Measurements from ENCODE around the gene ERBB4. TPM values are rescaled to one million over a fixed set of nuclear protein-coding genes. Genes with fewer than 3 reads are reported as not detected.

The ERBB4 gene
- polyA plus RNA-seq, 1 of the 3 experiments (the other 2 are of a cell fraction): 0.05 TPM

DNA sequence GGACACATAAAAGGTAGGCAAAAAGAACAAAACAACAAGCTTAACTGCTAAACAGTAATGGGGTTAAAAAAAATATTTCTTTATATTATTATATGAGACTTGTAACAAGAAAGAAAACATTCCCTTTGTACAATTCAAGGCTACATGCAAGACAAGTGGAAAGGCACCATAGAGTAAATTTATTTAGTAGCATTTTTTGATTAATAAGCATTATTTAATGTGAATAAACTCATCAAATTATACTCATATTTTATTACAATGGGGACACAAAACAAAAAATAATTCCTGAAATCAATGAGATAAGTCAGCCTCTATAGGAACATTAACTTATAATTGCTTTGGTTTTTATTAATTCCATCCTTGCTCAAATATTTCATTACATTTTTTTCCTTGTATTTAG is 809.2 kb downstream of the ERBB4 start:
- no peaks in the 10 kb centered on the region for H3F3A ChIP-seq (replicated peaks; ENCODE audit: insufficient read depth)
- H3K9me2 ChIP-seq: no peaks in the 10 kb centered on the region
- H3K36me3 ChIP-seq (replicated peaks in 1 of 2; ENCODE audit: control insufficient read depth in 1 of 2, insufficient read depth in 2 of 2, low read length in 1 of 2): peaks cover 0 to 4% of the 10 kb centered on the region in 2 experiments
- H3K27ac ChIP-seq (ENCODE audit: low read depth in 2 of 2, low read length in 1 of 2): no peak overlapping the region
- DNase-seq: no peak
- H3K79me2 ChIP-seq (ENCODE audit: insufficient read depth): no peaks in the 10 kb centered on the region
- H3K9ac ChIP-seq: no peak overlapping the region
- H3K4me1 ChIP-seq (ENCODE audit: control insufficient read depth in 1 of 2, insufficient read depth in 2 of 2, low read depth in 1 of 2, low read length in 1 of 2): no peaks in the 10 kb centered on the region; a peak in 1 of 4 replicates
- H4K20me1 ChIP-seq (ENCODE audit: insufficient read depth): no peaks in the 10 kb centered on the region
- no peak overlapping the region for H3K4me2 ChIP-seq
- no peaks in the 10 kb centered on the region for H3K27me3 ChIP-seq (ENCODE audit: insufficient read depth)
- CTCF ChIA-PET: interaction anchor here (1.2 to 1.5 kb wide), 2 partner anchors 16 to 838 kb away, joined by 3 to 7 read pairs; no protein-coding TSS in a partner anchor
- H3K4me3 ChIP-seq (ENCODE audit: low read depth in 2 of 2, low read length in 1 of 2): no peak overlapping the region
- TF ChIP-seq CHD2 (IDR thresholded peaks at IDR 0.05; ENCODE audit: low read length, partially characterized antibody) (no peak), EZH2phosphoT487 (IDR thresholded peaks at IDR 0.05; ENCODE audit: borderline replicate concordance, low read depth) (no peak), SIN3A (IDR thresholded peaks at IDR 0.05; ENCODE audit: borderline replicate concordance, low read depth, low read length) (no peak), MXI1 (IDR thresholded peaks at IDR 0.05; ENCODE audit: low read depth, low read length) (no peak), ELF1 (IDR thresholded peaks at IDR 0.05) (no peak), RXRA (IDR thresholded peaks at IDR 0.05; ENCODE audit: borderline replicate concordance, low read depth) (no peak), SMC3 (IDR thresholded peaks at IDR 0.05; ENCODE audit: low read depth, low read length) (no peak), NRF1 (IDR thresholded peaks at IDR 0.05; ENCODE audit: low read depth, low read length) (no peak), FOXM1 (IDR thresholded peaks at IDR 0.05; ENCODE audit: low read depth) (no peak), RAD21 (IDR thresholded peaks at IDR 0.05; ENCODE audit: low read length) (no peak), TAF1 (IDR thresholded peaks at IDR 0.05; ENCODE audit: borderline replicate concordance, low read depth, low read length) (no peak), MEF2A (IDR thresholded peaks at IDR 0.05; ENCODE audit: borderline replicate concordance, low read depth) (no peak), JUND (IDR thresholded peaks at IDR 0.05) (no peak), NFIC (IDR thresholded peaks at IDR 0.05; ENCODE audit: borderline replicate concordance) (no peak), FOXJ3 (CRISPR knock-in tag; IDR thresholded peaks at IDR 0.05) (no peak)
- TF ChIP-seq, protein P1, sequence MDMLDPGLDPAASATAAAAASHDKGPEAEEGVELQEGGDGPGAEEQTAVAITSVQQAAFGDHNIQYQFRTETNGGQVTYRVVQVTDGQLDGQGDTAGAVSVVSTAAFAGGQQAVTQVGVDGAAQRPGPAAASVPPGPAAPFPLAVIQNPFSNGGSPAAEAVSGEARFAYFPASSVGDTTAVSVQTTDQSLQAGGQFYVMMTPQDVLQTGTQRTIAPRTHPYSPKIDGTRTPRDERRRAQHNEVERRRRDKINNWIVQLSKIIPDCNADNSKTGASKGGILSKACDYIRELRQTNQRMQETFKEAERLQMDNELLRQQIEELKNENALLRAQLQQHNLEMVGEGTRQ (IDR thresholded peaks at IDR 0.05; ENCODE audit: borderline replicate concordance, low read depth, low read length): no peak
- TF ChIP-seq, protein P2, sequence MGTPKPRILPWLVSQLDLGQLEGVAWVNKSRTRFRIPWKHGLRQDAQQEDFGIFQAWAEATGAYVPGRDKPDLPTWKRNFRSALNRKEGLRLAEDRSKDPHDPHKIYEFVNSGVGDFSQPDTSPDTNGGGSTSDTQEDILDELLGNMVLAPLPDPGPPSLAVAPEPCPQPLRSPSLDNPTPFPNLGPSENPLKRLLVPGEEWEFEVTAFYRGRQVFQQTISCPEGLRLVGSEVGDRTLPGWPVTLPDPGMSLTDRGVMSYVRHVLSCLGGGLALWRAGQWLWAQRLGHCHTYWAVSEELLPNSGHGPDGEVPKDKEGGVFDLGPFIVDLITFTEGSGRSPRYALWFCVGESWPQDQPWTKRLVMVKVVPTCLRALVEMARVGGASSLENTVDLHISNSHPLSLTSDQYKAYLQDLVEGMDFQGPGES (IDR thresholded peaks at IDR 0.05; ENCODE audit: low read depth, low read length): no peak
- TF ChIP-seq, protein P3, sequence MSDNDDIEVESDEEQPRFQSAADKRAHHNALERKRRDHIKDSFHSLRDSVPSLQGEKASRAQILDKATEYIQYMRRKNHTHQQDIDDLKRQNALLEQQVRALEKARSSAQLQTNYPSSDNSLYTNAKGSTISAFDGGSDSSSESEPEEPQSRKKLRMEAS (IDR thresholded peaks at IDR 0.05; ENCODE audit: low read depth): no peak
- TF ChIP-seq, protein P4, sequence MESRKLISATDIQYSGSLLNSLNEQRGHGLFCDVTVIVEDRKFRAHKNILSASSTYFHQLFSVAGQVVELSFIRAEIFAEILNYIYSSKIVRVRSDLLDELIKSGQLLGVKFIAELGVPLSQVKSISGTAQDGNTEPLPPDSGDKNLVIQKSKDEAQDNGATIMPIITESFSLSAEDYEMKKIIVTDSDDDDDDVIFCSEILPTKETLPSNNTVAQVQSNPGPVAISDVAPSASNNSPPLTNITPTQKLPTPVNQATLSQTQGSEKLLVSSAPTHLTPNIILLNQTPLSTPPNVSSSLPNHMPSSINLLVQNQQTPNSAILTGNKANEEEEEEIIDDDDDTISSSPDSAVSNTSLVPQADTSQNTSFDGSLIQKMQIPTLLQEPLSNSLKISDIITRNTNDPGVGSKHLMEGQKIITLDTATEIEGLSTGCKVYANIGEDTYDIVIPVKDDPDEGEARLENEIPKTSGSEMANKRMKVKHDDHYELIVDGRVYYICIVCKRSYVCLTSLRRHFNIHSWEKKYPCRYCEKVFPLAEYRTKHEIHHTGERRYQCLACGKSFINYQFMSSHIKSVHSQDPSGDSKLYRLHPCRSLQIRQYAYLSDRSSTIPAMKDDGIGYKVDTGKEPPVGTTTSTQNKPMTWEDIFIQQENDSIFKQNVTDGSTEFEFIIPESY (IDR thresholded peaks at IDR 0.05; ENCODE audit: borderline replicate concordance, low read depth): no peak
- TF ChIP-seq, protein P5, sequence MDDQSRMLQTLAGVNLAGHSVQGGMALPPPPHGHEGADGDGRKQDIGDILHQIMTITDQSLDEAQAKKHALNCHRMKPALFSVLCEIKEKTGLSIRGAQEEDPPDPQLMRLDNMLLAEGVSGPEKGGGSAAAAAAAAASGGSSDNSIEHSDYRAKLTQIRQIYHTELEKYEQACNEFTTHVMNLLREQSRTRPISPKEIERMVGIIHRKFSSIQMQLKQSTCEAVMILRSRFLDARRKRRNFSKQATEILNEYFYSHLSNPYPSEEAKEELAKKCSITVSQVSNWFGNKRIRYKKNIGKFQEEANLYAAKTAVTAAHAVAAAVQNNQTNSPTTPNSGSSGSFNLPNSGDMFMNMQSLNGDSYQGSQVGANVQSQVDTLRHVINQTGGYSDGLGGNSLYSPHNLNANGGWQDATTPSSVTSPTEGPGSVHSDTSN (IDR thresholded peaks at IDR 0.05): no peak
- H2AFZ ChIP-seq (ENCODE audit: low read depth): no peak overlapping the region
- H3K9me3 ChIP-seq: no peaks in the 10 kb centered on the region; the same call in 1 of the 2 replicates
- POLR2A ChIA-PET: no interaction called here

Measured in SK-N-SH (cell line).